Measurements from ENCODE around the gene XYLT1.

GRCh38 chr16:17497648-17498047, 26.9 kb upstream of the XYLT1 start:
- no peak for TF ChIP-seq POLR2A (IDR thresholded peaks at IDR 0.05)
- no peak for TF ChIP-seq CTCF (IDR thresholded peaks at IDR 0.05)
